RPMI7951 (cell line): ENCODE measurements around the gene MT1B. TPM values are rescaled to one million over a fixed set of nuclear protein-coding genes. Genes with fewer than 3 reads are reported as not detected.
A peak's percentile ranks its signal among the peaks of the same experiment; 100 is the strongest.
"Not testable (repeated sequence)": the region's sequence is repeated elsewhere in the genome, so short reads cannot be mapped to it uniquely, and the experiment has no call there.

ENCODE experiments used
- DNase-seq: peaks from one replicate; pipeline ENCODE4 v3.0.0-alpha.2; 2012; ENCODE audit warnings: low read depth
- total RNA-seq: library from RNA; depleted of rRNA; stranded (reverse); fragments of >200 nt; shearing (Covaris generic); gene quantifications from 2 replicates; pipeline ENCODE4 v1.2.3, GENCODE V29; 2014

The MT1B gene
- total RNA-seq, 1 experiment from 2014 or later = not detected

GRCh38 chr16:56667581-56668571 is 16.2 kb downstream of the MT1B start, which contains the start of gene MT1G:
MT1G (minus strand) TSS chr16:56668065; CDS start chr16:56667993, 72 bp downstream.
- peak; percentile 52 for DNase-seq

GRCh38 chr16:56669005-56669839 is 17.5 kb downstream of the MT1B start, which contains the start of gene MT1H:
MT1H (plus strand) TSS chr16:56669814; CDS start chr16:56669885, 71 bp downstream.
- no peak for DNase-seq

GRCh38 chr16:56669840-56670619 is 18.3 kb downstream of the MT1B start:
- DNase-seq = no peak

GRCh38 chr16:56670620-56670934 is 18.9 kb downstream of the MT1B start:
- DNase-seq = no peak

- not testable (repeated sequence) for DNase-seq
Observed at GRCh38 chr16:56671691-56672090, 20.0 kb downstream of the MT1B start.

- DNase-seq = not testable (repeated sequence)
Observed at GRCh38 chr16:56672171-56672570, 20.5 kb downstream of the MT1B start.

GRCh38 chr16:56672761-56673536 is 21.3 kb downstream of the MT1B start:
- DNase-seq = no peak

GRCh38 chr16:56673921-56674320 is 22.2 kb downstream of the MT1B start:
- DNase-seq = peak; percentile 29

- DNase-seq = not testable (repeated sequence)
Observed at GRCh38 chr16:56674570-56674969, 22.9 kb downstream of the MT1B start.

- no peak for DNase-seq
Observed at GRCh38 chr16:56675685-56676210, 24.1 kb downstream of the MT1B start.

- no peak for DNase-seq
Observed at GRCh38 chr16:56677474-56677873, 25.8 kb downstream of the MT1B start.

- no peak for DNase-seq
Observed at GRCh38 chr16:56679078-56679730, 27.5 kb downstream of the MT1B start.

- DNase-seq = peak; percentile 35
Observed at GRCh38 chr16:56679818-56680217, 28.1 kb downstream of the MT1B start.

GRCh38 chr16:56681939-56682702 is 30.4 kb downstream of the MT1B start, which contains the start of gene MT1X:
MT1X (plus strand) TSS chr16:56682470; CDS start chr16:56682541, 71 bp downstream.
- DNase-seq = peak; percentile 91

GRCh38 chr16:56682703-56683397 is 31.2 kb downstream of the MT1B start:
- DNase-seq = no peak

- DNase-seq = no peak
Observed at GRCh38 chr16:56683424-56684172, 31.9 kb downstream of the MT1B start.

GRCh38 chr16:56684256-56684925 is 32.7 kb downstream of the MT1B start:
- DNase-seq = no peak
